T-cell (primary cell): ENCODE results near the gene RDH14. TPM values are rescaled to one million over a fixed set of nuclear protein-coding genes. Genes with fewer than 3 reads are reported as not detected.

Experiments
- ATAC-seq, 4 experiments: fragments of 200-7000 bp in 3 of 4; fragments of 150-1000 bp in 1 of 4; cut with Tn5 transposase; replicated peaks in 1 of 4; 1 replicate in 3 of 4; 2 replicates in 1 of 4; pipeline ENCODE4 v1.10.0; 2021; ENCODE audit warnings: moderate library complexity in 3 of 4, mild to moderate bottlenecking in 2 of 4, moderate number of reproducible peaks in 1 of 4
- CTCF ChIA-PET, 2 donors: fragments of 300-600 bp; sonication (Branson Sonifier 250); formaldehyde crosslinking; loops; one replicate each; lab custom pipeline; 2022; ENCODE audit warnings: antibody characterized with exemption in 2 of 2; lab: Charles Lee
- POLR2A ChIA-PET, 2 donors: fragments of 300-600 bp; sonication (Branson Sonifier 250); formaldehyde crosslinking; loops; one replicate each; lab custom pipeline; 2022; ENCODE audit warnings: antibody characterized with exemption in 2 of 2; lab: Charles Lee
- DNase-seq, 35 experiments: peaks; one replicate each; pipeline versions ENCODE4 v3.0.0 to v3.0.0-alpha.2; 2013 to 2023
- H3K27ac ChIP-seq: one replicate; pipeline ENCODE4 v1.5.1; 2013; ENCODE audit warnings: low read length
- H3K27me3 ChIP-seq, 2 experiments: replicated peaks in 1 of 2; 1 replicate in 1 of 2; 2 replicates in 1 of 2; pipeline versions ENCODE4 v1.6.1 to v1.7.0; 2013; ENCODE audit warnings: low read length in 1 of 2, mixed read lengths in 1 of 2; ENCODE audit not compliant: control insufficient read depth in 2 of 2, insufficient read depth in 2 of 2; ENCODE audit errors: extremely low read depth in 1 of 2
- H3K36me3 ChIP-seq, 2 donors: 1 replicate in 1 of 2; 2 replicates in 1 of 2; pipeline versions ENCODE4 v1.6.1 to v1.7.0; 2013; ENCODE audit warnings: low read length in 1 of 2; ENCODE audit not compliant: control insufficient read depth in 2 of 2, insufficient read depth in 1 of 2; ENCODE audit errors: extremely low read depth in 1 of 2
- H3K4me1 ChIP-seq, 2 experiments: 1 replicate in 1 of 2; 2 replicates in 1 of 2; pipeline versions ENCODE4 v1.6.1 to v1.7.0; 2013; ENCODE audit warnings: low read length in 2 of 2, mixed read lengths in 1 of 2; ENCODE audit not compliant: insufficient read depth in 2 of 2, control insufficient read depth in 1 of 2; ENCODE audit errors: extremely low read depth in 1 of 2
- H3K4me3 ChIP-seq, 2 donors: 1 replicate in 1 of 2; 2 replicates in 1 of 2; pipeline versions ENCODE4 v1.5.1 to v1.7.0; 2013; ENCODE audit warnings: mild to moderate bottlenecking in 2 of 2, low read length in 1 of 2, moderate library complexity in 1 of 2; ENCODE audit not compliant: control insufficient read depth in 1 of 2; ENCODE audit errors: extremely low read depth in 1 of 2
- H3K9me3 ChIP-seq: 2 replicates; pipeline ENCODE4 v1.7.0; 2013
- H3K27ac Mint-ChIP-seq, 2 donors: one replicate each; pipeline ENCODE4 v1.8.0; 2020 to 2021; ENCODE audit warnings: mild to moderate bottlenecking in 2 of 2, mixed read lengths in 2 of 2
- H3K27me3 Mint-ChIP-seq, 2 donors: one replicate each; pipeline ENCODE4 v1.8.0; 2021 to 2022; ENCODE audit warnings: mixed read lengths in 2 of 2
- H3K36me3 Mint-ChIP-seq: one replicate; pipeline ENCODE4 v1.8.0; 2021; ENCODE audit warnings: mixed read lengths
- H3K4me1 Mint-ChIP-seq, 3 donors: one replicate each; pipeline ENCODE4 v1.8.0; 2020 to 2022; ENCODE audit warnings: mixed read lengths in 3 of 3, mild to moderate bottlenecking in 1 of 3
- H3K4me3 Mint-ChIP-seq, 3 donors: one replicate each; pipeline ENCODE4 v1.8.0; 2020 to 2022; ENCODE audit warnings: mild to moderate bottlenecking in 3 of 3, mixed read lengths in 3 of 3, moderate library complexity in 3 of 3
- H3K9me3 Mint-ChIP-seq, 3 donors: one replicate each; pipeline ENCODE4 v1.8.0; 2020 to 2022; ENCODE audit warnings: mixed read lengths in 3 of 3
- WGBS: methylation state at CpG from one replicate; pipeline ENCODE4 v1.1.5; 2013; ENCODE audit warnings: missing lambda C conversion rate; ENCODE audit not compliant: insufficient coverage; 5-methylcytosine and 5-hydroxymethylcytosine counted together
- total RNA-seq, 35 experiments: library from RNA in 6 of 35; stranded (reverse) in 6 of 35; fragments of 120-200 nt in 1 of 35; gene quantifications; one replicate each; pipeline versions ENCODE4 v1.2.1 to v1.2.4 and lab custom pipeline; 2013 to 2026

Gene RDH14
- total RNA-seq, 5 donors from 2014 or later (not counting 1 experiment from before 2014, with no cell fraction given), result 9.7 to 21.5 (median 18.8) TPM

GRCh38 chr2:18536697-18537096 lies 23.8 kb downstream of the RDH14 start:
- H3K27me3 ChIP-seq, result no peaks in the 10 kb centered on the region
- peaks cover 0 to 6% (median 5%) of the 10 kb centered on the region in 3 donors for H3K9me3 Mint-ChIP-seq
- no peak overlapping the region for H3K27ac ChIP-seq
- no peaks in the 10 kb centered on the region for H3K4me1 Mint-ChIP-seq
- no peaks in the 10 kb centered on the region for H3K36me3 ChIP-seq
- no peaks in the 10 kb centered on the region for H3K4me1 ChIP-seq
- ChIA-PET POLR2A (no interaction called here), CTCF (interaction anchor here in 1 of 2 donors (0.5 kb wide), 1 partner anchor 41 kb away, joined by 4 read pairs; no protein-coding TSS in a partner anchor)
- no peak overlapping the region for H3K27ac Mint-ChIP-seq
- WGBS, result no CpG with 5 or more reads among the region's 1 CpG
- no peak overlapping the region for H3K4me3 ChIP-seq
- no peak overlapping the region for H3K4me3 Mint-ChIP-seq
- peaks cover 6% of the 10 kb centered on the region for H3K36me3 Mint-ChIP-seq
- peaks cover 3% of the 10 kb centered on the region for H3K9me3 ChIP-seq
- no peak for DNase-seq
- H3K27me3 Mint-ChIP-seq, result peaks cover 7 to 10% of the 10 kb centered on the region in 2 donors
- ATAC-seq, result no peak

- Histone ChIP-seq H3K9me3 (peaks cover 3% of the 10 kb centered on the region), H3K4me3 (no peak overlapping the region), H3K27me3 (no peaks in the 10 kb centered on the region), H3K27ac (no peak overlapping the region), H3K4me1 (no peaks in the 10 kb centered on the region), H3K36me3 (no peaks in the 10 kb centered on the region)
- ATAC-seq (no peak), DNase-seq (no peak)
- POLR2A ChIA-PET, result no interaction called here
- CTCF ChIA-PET, result no interaction called here
- peaks cover 7 to 10% of the 10 kb centered on the region in 2 donors for H3K27me3 Mint-ChIP-seq
- no peak overlapping the region for H3K27ac Mint-ChIP-seq
- H3K9me3 Mint-ChIP-seq, result peaks cover 0 to 5% (median 4%) of the 10 kb centered on the region in 3 donors
- H3K36me3 Mint-ChIP-seq, result peaks cover 5% of the 10 kb centered on the region
- no peaks in the 10 kb centered on the region for H3K4me1 Mint-ChIP-seq
- no peak overlapping the region for H3K4me3 Mint-ChIP-seq
- WGBS, result 16% methylated on average over 3 of the region's 7 CpGs
Observed at GRCh38 chr2:18536100-18536499, 24.4 kb downstream of the RDH14 start.

GRCh38 chr2:18531194-18531593 lies 29.3 kb downstream of the RDH14 start:
- ChIA-PET CTCF (no interaction called here), POLR2A (no interaction called here)
- no peaks in the 10 kb centered on the region for H3K27me3 ChIP-seq
- no peaks in the 10 kb centered on the region for H3K4me1 ChIP-seq
- Mint-ChIP-seq H3K36me3 (no peaks in the 10 kb centered on the region), H3K4me3 (no peak overlapping the region), H3K27ac (no peak overlapping the region), H3K4me1 (no peaks in the 10 kb centered on the region), H3K9me3 (no peaks in the 10 kb centered on the region), H3K27me3 (peaks cover 6 to 7% of the 10 kb centered on the region in 2 donors)
- WGBS, result no CpG with 5 or more reads among the region's 1 CpG
- no peaks in the 10 kb centered on the region for H3K36me3 ChIP-seq
- H3K9me3 ChIP-seq, result no peaks in the 10 kb centered on the region
- H3K4me3 ChIP-seq, result no peak overlapping the region
- DNase-seq, result no peak
- no peak overlapping the region for H3K27ac ChIP-seq
- no peak for ATAC-seq

GRCh38 chr2:18527822-18528221 lies 32.6 kb downstream of the RDH14 start:
- 96% methylated on average over 4 of the region's 4 CpGs for WGBS
- no peaks in the 10 kb centered on the region for H3K27me3 Mint-ChIP-seq

DNA sequence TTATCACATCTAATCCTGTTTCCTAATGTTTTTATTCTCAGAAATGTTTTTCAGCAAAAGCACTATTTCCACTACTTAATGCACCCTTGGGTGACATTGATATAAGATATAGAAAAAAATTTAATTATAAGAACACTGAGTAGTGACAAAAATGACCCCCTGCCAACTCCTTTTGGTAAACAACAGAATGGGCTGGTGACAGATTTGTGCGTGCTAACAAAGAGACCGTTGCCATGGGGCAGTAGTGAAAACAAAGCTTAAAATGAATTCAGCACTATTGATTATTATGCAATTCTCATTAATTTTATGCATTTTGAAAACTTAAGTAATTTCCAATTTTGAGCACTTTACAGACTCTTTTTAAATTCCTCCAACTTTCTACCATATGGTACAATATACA lies 33.1 kb downstream of the RDH14 start:
- WGBS, result no CpG with 5 or more reads among the region's 2 CpGs
- Mint-ChIP-seq H3K4me3 (no peak overlapping the region), H3K27me3 (no peaks in the 10 kb centered on the region), H3K27ac (no peak overlapping the region), H3K36me3 (no peaks in the 10 kb centered on the region), H3K9me3 (no peaks in the 10 kb centered on the region), H3K4me1 (no peaks in the 10 kb centered on the region)
- no peak for ATAC-seq
- no peak for DNase-seq
- H3K9me3 ChIP-seq, result no peaks in the 10 kb centered on the region
- CTCF ChIA-PET, result interaction anchor here in 1 of 2 donors (0.6 kb wide), 1 partner anchor 31 kb away, joined by 3 read pairs; no protein-coding TSS in a partner anchor
- no peaks in the 10 kb centered on the region for H3K27me3 ChIP-seq
- no peak overlapping the region for H3K27ac ChIP-seq
- no peaks in the 10 kb centered on the region for H3K4me1 ChIP-seq
- no peaks in the 10 kb centered on the region for H3K36me3 ChIP-seq
- POLR2A ChIA-PET, result no interaction called here
- H3K4me3 ChIP-seq, result no peak overlapping the region

More at GRCh38 chr2:18527822-18528221, 32.6 kb downstream of the RDH14 start:
- DNase-seq (no peak), ATAC-seq (no peak)
- Mint-ChIP-seq H3K27ac (no peak overlapping the region), H3K36me3 (no peaks in the 10 kb centered on the region), H3K4me1 (no peaks in the 10 kb centered on the region), H3K9me3 (no peaks in the 10 kb centered on the region), H3K4me3 (no peak overlapping the region)
- Histone ChIP-seq H3K27me3 (no peaks in the 10 kb centered on the region), H3K9me3 (no peaks in the 10 kb centered on the region), H3K4me3 (no peak overlapping the region), H3K27ac (no peak overlapping the region), H3K4me1 (no peaks in the 10 kb centered on the region), H3K36me3 (no peaks in the 10 kb centered on the region)
- ChIA-PET POLR2A (no interaction called here), CTCF (no interaction called here)

GRCh38 chr2:18526429-18526828 lies 34.0 kb downstream of the RDH14 start:
- ChIA-PET POLR2A (no interaction called here), CTCF (interaction anchor here in 1 of 2 donors (0.7 kb wide), 1 partner anchor 891 kb away, joined by 3 read pairs; no protein-coding TSS in a partner anchor)
- Mint-ChIP-seq H3K4me3 (no peak overlapping the region), H3K27ac (no peak overlapping the region), H3K9me3 (no peaks in the 10 kb centered on the region), H3K36me3 (no peaks in the 10 kb centered on the region), H3K27me3 (no peaks in the 10 kb centered on the region), H3K4me1 (no peaks in the 10 kb centered on the region)
- 52% methylated on average over 3 of the region's 7 CpGs for WGBS
- H3K4me3 ChIP-seq, result no peak overlapping the region
- no peaks in the 10 kb centered on the region for H3K36me3 ChIP-seq
- ATAC-seq (no peak), DNase-seq (no peak)
- no peaks in the 10 kb centered on the region for H3K4me1 ChIP-seq
- no peaks in the 10 kb centered on the region for H3K9me3 ChIP-seq
- H3K27ac ChIP-seq, result no peak overlapping the region
- no peaks in the 10 kb centered on the region for H3K27me3 ChIP-seq
